HCT116 (cell line): ENCODE data around the gene A3GALT2.

Experiments used
- CTCF ChIP-seq, 3 experiments: fragments of 200-600 bp in 1 of 3; sonication (generic) in 1 of 3; IDR thresholded peaks in 2 of 3; conservative IDR thresholded peaks in 1 of 3; 2 replicates each; pipeline ENCODE4 v1.5.1; 2012 to 2017; ENCODE audit warnings: low read depth in 2 of 3, low read length in 2 of 3, antibody characterized with exemption in 1 of 3, borderline replicate concordance in 1 of 3, control low read depth in 1 of 3, mild to moderate bottlenecking in 1 of 3, mixed read lengths in 1 of 3, mixed run types in 1 of 3, moderate library complexity in 1 of 3; ENCODE audit not compliant: insufficient read depth in 1 of 3
- ELF1 ChIP-seq: IDR thresholded peaks from 2 replicates; pipeline ENCODE4 v1.6.1; 2012; ENCODE audit warnings: low read depth, borderline replicate concordance
- EZH2phosphoT487 ChIP-seq: fragments of 200-600 bp; IDR thresholded peaks from 2 replicates; pipeline ENCODE4 v1.6.1; 2018; ENCODE audit warnings: antibody characterized with exemption, borderline replicate concordance
- JUND ChIP-seq: IDR thresholded peaks from 2 replicates; pipeline ENCODE4 v1.6.1; 2012
- RAD21 ChIP-seq: IDR thresholded peaks from 2 replicates; pipeline ENCODE4 v1.6.1; 2012; ENCODE audit warnings: low read depth, mild to moderate bottlenecking
- SIN3A ChIP-seq: IDR thresholded peaks from 2 replicates; pipeline ENCODE4 v1.6.1; 2012; ENCODE audit warnings: low read depth

GRCh38 chr1:33319949-33320618, 814 bp downstream of the A3GALT2 start:
- TF ChIP-seq CTCF (IDR thresholded peaks at IDR 0.05 in 2 of 3, conservative IDR thresholded peaks at IDR 0.05 in 1 of 3; ENCODE audit: borderline replicate concordance in 1 of 3, insufficient read depth in 1 of 3, low read depth in 2 of 3, low read length in 2 of 3) (no peak), JUND (no peak), ELF1 (no peak), EZH2phosphoT487 (no peak), SIN3A (no peak), RAD21 (no peak)
